SU-DHL-6 (cell line): ENCODE measurements around the gene XCL1.
"Not testable (repeated sequence)": the region's sequence is repeated elsewhere in the genome, so short reads cannot be mapped to it uniquely, and the experiment has no call there.

Source experiments
- H2AFZ ChIP-seq: fragments of 200-600 bp; sonication (generic); 2 replicates; pipeline ENCODE4 v1.6.1; 2014; ENCODE audit warnings: low read depth, mild to moderate bottlenecking, moderate library complexity, mixed read lengths, antibody characterized with exemption, low read length; ENCODE audit not compliant: severe bottlenecking
- H3F3A ChIP-seq: fragments of 200-600 bp; shearing (Covaris generic); 2 replicates; pipeline ENCODE4 v1.6.0; 2016; ENCODE audit warnings: antibody characterized with exemption, mild to moderate bottlenecking; ENCODE audit not compliant: insufficient read depth
- H3K27ac ChIP-seq: fragments of 200-600 bp; sonication (generic); 2 replicates; pipeline ENCODE4 v1.5.1; 2016; ENCODE audit warnings: low read depth, mild to moderate bottlenecking, low read length, moderate library complexity, mixed read lengths
- H3K27me3 ChIP-seq: fragments of 200-600 bp; sonication (generic), shearing (Covaris generic); 2 replicates; pipeline ENCODE4 v1.6.0; 2014; ENCODE audit warnings: mild to moderate bottlenecking, low read length
- H3K36me3 ChIP-seq: fragments of 200-600 bp; sonication (generic); 2 replicates; pipeline ENCODE4 v1.6.1; 2014; ENCODE audit warnings: mild to moderate bottlenecking, low read length, mixed read lengths
- H3K4me2 ChIP-seq: fragments of 300-600, 200-600 bp; shearing (Covaris generic), sonication (generic); 2 replicates; pipeline ENCODE4 v1.6.0; 2014; ENCODE audit warnings: low read length, low read depth, mild to moderate bottlenecking; ENCODE audit not compliant: poor library complexity, severe bottlenecking
- H3K4me3 ChIP-seq: fragments of 200-600 bp; sonication (generic); 2 replicates; pipeline ENCODE4 v1.5.1; 2014; ENCODE audit warnings: antibody characterized with exemption, low read length, mild to moderate bottlenecking, mixed read lengths; ENCODE audit not compliant: insufficient read depth, poor library complexity, severe bottlenecking
- H3K79me2 ChIP-seq: fragments of 200-600 bp; sonication (generic); 2 replicates; pipeline ENCODE4 v1.6.1; 2014; ENCODE audit warnings: mild to moderate bottlenecking, low read length, moderate library complexity; ENCODE audit not compliant: insufficient read depth
- H3K9ac ChIP-seq: fragments of 200-600 bp; sonication (generic); 2 replicates; pipeline ENCODE4 v1.7.0; 2014; ENCODE audit warnings: mild to moderate bottlenecking, low read length
- H3K9me2 ChIP-seq: fragments of 200-600 bp; sonication (generic); replicated peaks from 2 replicates; pipeline ENCODE4 v1.6.1; 2014; ENCODE audit warnings: low read length; ENCODE audit not compliant: insufficient read depth
- H3K9me3 ChIP-seq: fragments of 200-600 bp; sonication (generic); 2 replicates; pipeline ENCODE4 v1.6.1; 2014; ENCODE audit warnings: low read length, mixed read lengths; ENCODE audit not compliant: insufficient read depth
- H4K20me1 ChIP-seq: fragments of 200-600 bp; sonication (generic); 2 replicates; pipeline ENCODE4 v1.6.1; 2014; ENCODE audit warnings: low read depth, mild to moderate bottlenecking, antibody characterized with exemption, low read length, moderate library complexity, mixed read lengths
- CTCF ChIP-seq: fragments of 200-600 bp; sonication (generic); IDR thresholded peaks from one replicate; pipeline ENCODE4 v1.5.1; 2017; ENCODE audit warnings: antibody characterized with exemption, mild to moderate bottlenecking, low read length, moderate library complexity; ENCODE audit not compliant: insufficient read depth, poor library complexity, severe bottlenecking
- EZH2phosphoT487 ChIP-seq: fragments of 200-600 bp; sonication (generic), shearing (Covaris generic); conservative IDR thresholded peaks from 2 replicates; pipeline ENCODE4 v1.6.1; 2018; ENCODE audit warnings: mild to moderate bottlenecking, antibody characterized with exemption, low read length, moderate library complexity, mixed read lengths

The XCL1 gene

GRCh38 chr1:168576245-168576688 lies at the start of gene XCL1:
Gene XCL1, plus strand, starts transcription at chr1:168576605. Its CDS starts 33 bp downstream, at chr1:168576638.
- not testable (repeated sequence) for H3K4me2 ChIP-seq, H4K20me1 ChIP-seq, H3K9me2 ChIP-seq, H3K79me2 ChIP-seq, H3F3A ChIP-seq, H3K36me3 ChIP-seq, H2AFZ ChIP-seq, H3K9me3 ChIP-seq, H3K4me3 ChIP-seq, H3K27me3 ChIP-seq, H3K9ac ChIP-seq, H3K27ac ChIP-seq

- H3K4me2 ChIP-seq: no peak overlapping the region
- no peaks in the 10 kb centered on the region for H3K79me2 ChIP-seq
- no peaks in the 10 kb centered on the region for H3K9me3 ChIP-seq
- no peaks in the 10 kb centered on the region for H3K9me2 ChIP-seq
- H4K20me1 ChIP-seq: no peaks in the 10 kb centered on the region
- H3K27ac ChIP-seq: no peak overlapping the region
- H3K36me3 ChIP-seq: no peaks in the 10 kb centered on the region
- TF ChIP-seq EZH2phosphoT487 (no peak), CTCF (no peak)
- H2AFZ ChIP-seq: no peak overlapping the region
- H3K27me3 ChIP-seq: no peaks in the 10 kb centered on the region
- no peak overlapping the region for H3K9ac ChIP-seq
- no peak overlapping the region for H3K4me3 ChIP-seq
- no peaks in the 10 kb centered on the region for H3F3A ChIP-seq
These were observed 46.9 kb upstream of the XCL1 start for GRCh38 chr1:168529518-168529917.

GRCh38 chr1:168531615-168532345 lies 44.6 kb upstream of the XCL1 start:
- H3K4me3 ChIP-seq: no peak overlapping the region
- no peak overlapping the region for H2AFZ ChIP-seq
- H3K79me2 ChIP-seq: no peaks in the 10 kb centered on the region
- H3K27me3 ChIP-seq: no peaks in the 10 kb centered on the region
- H3K9me3 ChIP-seq: no peaks in the 10 kb centered on the region
- no peaks in the 10 kb centered on the region for H4K20me1 ChIP-seq
- no peak for TF ChIP-seq EZH2phosphoT487
- no peak for TF ChIP-seq CTCF
- H3K27ac ChIP-seq: no peak overlapping the region
- no peaks in the 10 kb centered on the region for H3K9me2 ChIP-seq
- no peak overlapping the region for H3K4me2 ChIP-seq
- H3F3A ChIP-seq: no peaks in the 10 kb centered on the region
- H3K36me3 ChIP-seq: no peaks in the 10 kb centered on the region
- H3K9ac ChIP-seq: no peak overlapping the region

GRCh38 chr1:168535536-168535935 lies 40.9 kb upstream of the XCL1 start:
- no peak overlapping the region for H3K9ac ChIP-seq
- H3K27me3 ChIP-seq: no peaks in the 10 kb centered on the region
- H3K36me3 ChIP-seq: no peaks in the 10 kb centered on the region
- no peaks in the 10 kb centered on the region for H3F3A ChIP-seq
- H3K4me2 ChIP-seq: no peak overlapping the region
- H2AFZ ChIP-seq: no peak overlapping the region
- no peak overlapping the region for H3K27ac ChIP-seq
- no peak for TF ChIP-seq EZH2phosphoT487
- no peak for TF ChIP-seq CTCF
- no peaks in the 10 kb centered on the region for H3K9me2 ChIP-seq
- H3K4me3 ChIP-seq: no peak overlapping the region
- no peaks in the 10 kb centered on the region for H3K79me2 ChIP-seq
- no peaks in the 10 kb centered on the region for H3K9me3 ChIP-seq
- H4K20me1 ChIP-seq: no peaks in the 10 kb centered on the region

- not testable (repeated sequence) for H3K9me2 ChIP-seq, H4K20me1 ChIP-seq, H3K27ac ChIP-seq, H3K27me3 ChIP-seq, H3K4me2 ChIP-seq, H3K79me2 ChIP-seq, H3K4me3 ChIP-seq, H3K36me3 ChIP-seq, H2AFZ ChIP-seq, H3K9ac ChIP-seq, H3F3A ChIP-seq, H3K9me3 ChIP-seq
These were observed 35.6 kb upstream of the XCL1 start for GRCh38 chr1:168540798-168541197.

GRCh38 chr1:168542978-168543377 lies 33.4 kb upstream of the XCL1 start:
- not testable (repeated sequence) for H3K27ac ChIP-seq, H3K9me3 ChIP-seq, H2AFZ ChIP-seq, H3K9me2 ChIP-seq, H3K4me2 ChIP-seq, H3K9ac ChIP-seq, H3F3A ChIP-seq, H4K20me1 ChIP-seq, H3K79me2 ChIP-seq, H3K27me3 ChIP-seq, H3K36me3 ChIP-seq, H3K4me3 ChIP-seq
